GM19463 (cell line): ENCODE measurements around the gene CACNA1D.

Source experiments
- ATAC-seq: cut with Tn5 transposase; IDR thresholded peaks from one replicate; pipeline ENCODE4 v1.9.1; 2021; ENCODE audit warnings: mild to moderate bottlenecking, moderate library complexity; ENCODE audit not compliant: unreplicated experiment

Gene CACNA1D

DNA sequence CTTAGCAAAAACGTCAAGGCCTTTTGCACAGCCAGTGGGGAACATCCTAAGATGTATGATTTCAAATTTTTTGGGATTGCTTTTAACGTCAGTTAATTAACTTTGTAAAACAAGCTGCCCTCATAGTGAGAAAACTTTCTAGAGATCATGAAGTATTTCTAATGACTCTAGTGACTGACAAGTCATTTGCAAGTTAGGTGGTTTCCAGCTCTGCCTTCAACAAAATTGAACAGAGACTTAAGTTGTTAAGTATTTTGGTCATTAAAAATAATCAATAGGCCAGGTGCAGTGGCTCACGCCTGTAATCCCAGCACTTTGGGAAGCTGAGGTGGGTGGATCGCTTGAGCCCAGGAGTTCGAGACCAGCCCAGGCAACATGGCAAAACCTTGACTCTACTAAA, 280.6 kb downstream of the CACNA1D start:
- no peak for ATAC-seq

DNA sequence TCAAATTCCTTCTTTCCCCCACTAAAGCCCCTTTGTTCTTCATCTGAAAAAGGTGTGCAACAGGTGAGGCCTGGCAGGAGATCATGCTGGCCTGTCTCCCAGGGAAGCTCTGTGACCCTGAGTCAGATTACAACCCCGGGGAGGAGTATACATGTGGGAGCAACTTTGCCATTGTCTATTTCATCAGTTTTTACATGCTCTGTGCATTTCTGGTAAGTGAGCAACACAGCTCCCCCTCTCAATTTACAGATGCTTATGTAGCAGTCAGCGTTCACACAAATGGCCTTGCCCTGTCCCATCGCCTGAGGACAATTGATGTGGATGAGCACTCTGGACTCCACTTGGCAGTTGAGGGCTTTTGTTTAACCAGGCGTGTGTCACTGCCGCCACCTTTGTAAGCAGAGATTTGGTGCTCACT, 281.4 kb downstream of the CACNA1D start:
- ATAC-seq = no peak

DNA sequence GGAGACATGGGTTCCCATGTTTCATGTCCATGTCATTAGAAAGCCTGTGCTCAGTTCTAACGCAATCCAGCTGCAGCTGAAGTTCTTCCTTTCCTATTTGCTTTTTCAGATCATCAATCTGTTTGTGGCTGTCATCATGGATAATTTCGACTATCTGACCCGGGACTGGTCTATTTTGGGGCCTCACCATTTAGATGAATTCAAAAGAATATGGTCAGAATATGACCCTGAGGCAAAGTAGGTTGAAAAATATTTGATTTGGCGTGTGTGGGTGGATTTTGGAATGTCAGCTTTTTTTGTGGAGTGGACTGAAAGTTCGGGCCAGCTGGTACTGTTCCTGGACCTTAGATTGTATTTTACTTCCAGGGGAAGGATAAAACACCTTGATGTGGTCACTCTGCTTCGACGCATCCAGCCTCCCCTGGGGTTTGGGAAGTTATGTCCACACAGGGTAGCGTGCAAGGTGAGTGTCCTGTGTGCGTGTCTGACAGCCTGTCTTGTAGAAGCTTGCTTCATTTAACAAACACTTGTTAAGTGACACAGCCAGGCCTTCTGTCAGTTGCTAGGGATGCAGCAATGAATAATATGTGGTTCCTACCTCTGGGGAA, 282.2 kb downstream of the CACNA1D start:
- no peak for ATAC-seq

DNA sequence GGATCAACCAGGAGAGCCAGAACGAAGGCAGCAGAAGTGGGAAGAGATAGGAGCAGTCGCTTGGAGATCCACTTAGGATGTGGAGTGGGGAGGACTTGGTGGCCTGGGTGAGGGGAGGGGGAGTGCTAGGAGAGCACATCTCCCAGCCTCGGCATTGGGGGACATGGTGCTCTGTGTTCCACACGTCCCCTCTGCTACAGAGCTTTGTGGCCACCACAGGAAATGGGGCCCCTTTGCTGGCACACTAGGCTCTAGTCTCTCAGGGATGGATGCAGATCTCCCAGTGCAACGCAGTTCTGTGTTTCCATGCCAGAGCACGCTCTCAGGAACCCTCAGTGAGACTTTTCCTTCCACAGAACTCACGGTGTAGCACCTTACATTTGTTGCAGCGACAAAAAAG, 283.1 kb downstream of the CACNA1D start:
- no peak for ATAC-seq

DNA sequence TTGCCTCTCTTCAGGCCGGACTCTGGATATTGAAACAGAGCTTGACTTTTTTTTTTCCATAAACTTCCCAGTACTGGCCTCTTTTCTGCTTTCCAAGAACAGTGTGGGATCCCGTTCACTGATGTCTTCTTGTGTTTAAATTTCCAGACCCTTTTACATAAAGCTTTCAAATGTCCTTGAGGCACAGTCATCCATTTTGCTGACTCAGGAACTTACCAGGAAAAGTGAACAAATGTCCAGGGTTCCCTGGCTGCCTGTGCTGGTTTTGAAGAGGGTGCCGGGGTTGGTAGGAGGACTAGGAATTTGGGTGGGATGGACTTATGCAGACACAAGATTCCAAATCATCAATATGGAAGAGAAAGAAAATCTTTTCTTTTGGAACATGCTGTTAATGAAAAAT, 283.7 kb downstream of the CACNA1D start:
- ATAC-seq = no peak

DNA sequence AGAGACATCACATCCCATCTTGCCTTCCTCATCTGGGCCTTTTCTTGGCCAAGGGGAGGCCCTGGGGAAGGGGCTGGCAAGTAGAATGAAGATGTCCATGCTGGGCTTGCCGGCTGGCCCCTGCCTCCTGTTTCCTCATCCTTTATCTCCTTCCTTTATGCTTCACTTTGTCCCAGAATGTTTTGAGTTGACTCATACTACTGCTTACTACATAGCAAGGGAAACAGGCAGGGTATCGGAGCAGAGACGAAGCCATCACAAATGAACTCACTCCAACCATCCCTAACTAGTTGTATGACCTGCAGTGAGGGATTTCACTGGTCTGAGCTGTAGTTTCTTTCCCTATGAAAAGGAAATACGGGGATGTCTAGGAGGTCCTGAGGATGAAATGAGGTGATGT, 285.8 kb downstream of the CACNA1D start:
- no peak for ATAC-seq

DNA sequence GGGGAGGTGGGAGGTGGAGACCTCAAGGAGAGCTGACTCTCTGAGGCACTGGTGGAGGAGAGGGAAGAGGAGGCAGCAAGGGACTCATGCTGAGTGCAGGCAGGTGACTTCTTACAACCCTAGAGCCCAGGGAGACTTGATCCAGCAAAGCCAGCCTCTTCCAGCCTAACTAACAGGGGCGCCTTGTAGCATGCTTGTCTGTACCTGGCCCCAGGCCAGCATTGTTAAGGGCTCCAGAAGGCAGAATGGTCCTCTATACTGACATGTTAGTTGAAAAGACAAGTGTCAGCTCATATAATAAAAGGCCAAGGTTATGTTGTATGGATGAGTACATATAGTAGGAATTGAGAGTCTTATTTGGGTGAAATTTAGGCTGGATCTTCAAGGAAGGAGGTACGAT, 286.4 kb downstream of the CACNA1D start:
- no peak for ATAC-seq

DNA sequence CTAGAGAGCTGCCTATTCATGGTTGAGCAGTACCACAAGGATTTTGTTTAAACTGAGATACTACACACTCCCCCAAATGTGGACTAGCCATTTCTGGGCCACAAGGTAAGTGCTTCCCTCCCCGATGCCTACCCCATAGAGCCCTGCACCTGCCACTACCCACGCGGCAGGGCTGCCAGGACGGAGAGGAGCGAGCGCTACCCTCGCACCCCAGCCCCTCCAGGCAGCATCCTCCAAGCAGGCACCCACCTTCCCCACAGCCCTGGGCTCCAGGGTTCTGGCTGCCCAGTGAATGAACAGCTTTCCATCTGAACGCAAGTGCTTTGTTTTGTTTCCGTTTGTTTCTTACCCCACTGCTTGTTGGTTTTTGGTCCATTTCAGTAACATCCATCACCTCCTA, 292.6 kb downstream of the CACNA1D start:
- no peak for ATAC-seq

DNA sequence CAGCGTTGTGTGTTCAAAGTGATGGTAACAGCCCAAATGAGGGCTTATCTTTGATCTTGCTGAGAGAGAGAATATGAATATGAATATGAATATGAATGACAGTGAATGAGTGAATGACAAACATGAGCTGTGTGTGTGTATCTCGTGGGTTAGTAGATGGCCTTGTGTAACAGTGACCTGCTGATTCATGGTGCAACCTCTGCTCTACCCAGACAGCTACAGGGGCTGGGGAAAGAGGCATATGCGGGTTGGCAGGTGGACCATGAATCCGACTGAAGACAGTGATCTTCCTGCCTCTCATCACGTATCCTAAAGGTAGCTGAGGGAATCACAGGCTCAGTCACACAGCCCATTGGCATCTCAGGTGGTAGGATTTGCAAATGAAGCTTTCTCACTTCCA, 293.6 kb downstream of the CACNA1D start:
- ATAC-seq = no peak

DNA sequence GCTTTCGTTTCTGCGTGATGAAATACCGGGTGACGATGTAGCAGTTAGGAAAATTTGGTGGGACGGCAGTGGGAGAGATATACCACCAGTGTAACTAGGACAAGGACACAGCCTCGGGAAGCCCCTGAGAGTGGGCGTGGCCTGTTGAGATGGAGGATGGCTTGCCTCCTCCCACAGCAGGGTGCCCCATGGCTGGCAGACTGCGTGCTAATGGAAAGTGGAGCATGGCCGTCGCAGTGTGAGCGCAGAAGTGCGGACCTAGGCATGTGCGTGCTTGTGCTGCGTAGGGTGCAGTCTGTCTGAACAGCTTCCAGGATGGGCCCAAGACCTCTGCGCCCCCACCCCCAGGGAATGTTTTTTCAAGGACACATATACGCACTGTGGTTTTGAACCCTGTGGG, 295.0 kb downstream of the CACNA1D start:
- no peak for ATAC-seq

DNA sequence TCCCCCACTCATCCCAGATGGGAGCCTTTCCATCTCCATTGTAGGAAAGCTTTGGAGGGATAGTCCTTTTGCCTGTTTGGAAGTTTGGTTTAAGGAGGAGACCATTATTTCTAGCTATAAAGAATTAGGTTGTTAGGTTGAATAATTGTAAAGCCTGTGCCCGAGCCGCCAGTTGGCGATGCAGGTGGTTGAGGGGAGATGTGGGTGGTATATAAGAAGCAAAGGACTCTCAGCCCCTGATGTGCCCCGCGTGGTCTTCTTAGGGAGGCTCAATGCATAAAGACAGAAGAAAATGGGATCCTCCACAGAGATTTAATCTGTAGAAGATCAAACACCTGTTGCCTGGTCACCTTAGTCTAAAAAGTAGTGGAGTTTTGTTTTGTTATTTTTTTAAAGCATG, 296.1 kb downstream of the CACNA1D start:
- no peak for ATAC-seq

DNA sequence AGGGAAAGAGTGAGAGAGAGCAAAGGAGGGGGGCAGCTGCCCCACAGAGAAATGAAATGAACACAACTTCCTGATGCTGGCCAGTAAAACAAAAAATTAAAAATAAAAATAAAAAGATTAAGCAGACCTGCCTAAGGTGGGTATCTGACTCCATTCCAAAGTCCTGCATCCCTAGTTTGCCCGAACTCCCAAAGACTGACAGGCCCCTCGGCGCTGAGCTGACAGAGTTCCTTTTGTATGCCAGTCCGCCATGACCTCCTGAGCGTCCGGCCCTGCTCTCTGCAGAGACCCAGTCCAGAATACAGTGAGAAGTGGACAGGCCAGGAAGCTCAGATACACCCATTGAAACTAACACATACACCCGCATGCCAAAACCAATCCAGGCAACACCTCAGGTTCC, 296.9 kb downstream of the CACNA1D start:
- no peak for ATAC-seq

DNA sequence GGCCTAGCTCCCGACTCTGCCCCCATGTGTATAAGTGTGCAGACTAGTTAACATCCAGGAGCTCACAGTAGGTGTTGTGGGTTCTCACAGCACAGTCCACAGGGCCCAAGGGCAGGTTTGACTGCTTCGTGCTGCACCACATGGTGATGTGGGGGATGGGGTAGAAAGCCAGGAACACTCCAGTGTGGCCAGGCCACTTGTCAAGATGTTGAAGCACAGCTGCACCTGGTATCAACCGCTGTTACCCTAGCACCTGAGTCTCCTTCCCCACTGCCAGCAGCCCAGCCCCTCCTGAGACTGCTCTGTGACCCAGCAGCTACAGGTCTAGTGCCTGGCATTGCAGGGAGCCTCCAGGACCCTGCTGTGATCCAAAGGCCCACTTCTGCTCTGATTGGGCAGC, 298.5 kb downstream of the CACNA1D start:
- ATAC-seq = no peak

DNA sequence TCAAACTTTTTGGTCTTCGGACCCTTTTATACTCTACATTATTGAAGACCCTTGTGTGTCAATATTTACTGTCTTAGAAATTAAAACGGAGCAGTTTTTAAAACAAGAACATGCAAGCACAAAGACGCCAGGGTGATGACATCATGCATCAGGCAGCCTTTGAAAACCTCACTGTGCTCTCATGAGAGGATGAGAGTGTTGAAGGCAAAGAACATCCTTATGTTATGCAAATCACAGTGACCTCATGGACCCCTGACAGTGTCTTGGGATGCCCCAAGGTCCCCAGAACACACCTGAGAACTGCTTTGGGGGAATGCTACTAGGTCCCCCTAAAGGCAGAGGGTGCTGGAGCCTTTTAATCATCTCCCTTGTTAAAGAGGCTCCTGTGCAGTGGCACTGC, 300.2 kb downstream of the CACNA1D start:
- no peak for ATAC-seq

DNA sequence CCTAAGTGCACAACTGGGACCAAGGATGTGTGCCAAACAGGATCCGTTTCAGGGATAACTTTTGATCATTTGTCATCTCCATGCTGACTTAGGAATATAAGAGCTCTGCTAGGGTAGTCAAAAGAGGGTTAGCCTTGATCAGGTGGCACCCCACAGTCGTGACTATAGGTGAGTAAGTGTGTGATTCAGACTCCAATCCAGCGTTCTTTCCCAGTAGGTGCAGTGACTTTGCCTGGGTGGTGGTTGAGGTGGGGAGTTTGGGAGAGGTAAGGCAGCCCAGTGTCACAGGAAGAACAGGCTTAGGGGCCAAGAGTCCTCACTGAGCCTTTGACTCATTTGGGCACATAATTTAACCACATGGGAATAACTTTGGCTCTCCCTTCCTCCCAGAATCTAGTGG, 300.8 kb downstream of the CACNA1D start:
- no peak for ATAC-seq

DNA sequence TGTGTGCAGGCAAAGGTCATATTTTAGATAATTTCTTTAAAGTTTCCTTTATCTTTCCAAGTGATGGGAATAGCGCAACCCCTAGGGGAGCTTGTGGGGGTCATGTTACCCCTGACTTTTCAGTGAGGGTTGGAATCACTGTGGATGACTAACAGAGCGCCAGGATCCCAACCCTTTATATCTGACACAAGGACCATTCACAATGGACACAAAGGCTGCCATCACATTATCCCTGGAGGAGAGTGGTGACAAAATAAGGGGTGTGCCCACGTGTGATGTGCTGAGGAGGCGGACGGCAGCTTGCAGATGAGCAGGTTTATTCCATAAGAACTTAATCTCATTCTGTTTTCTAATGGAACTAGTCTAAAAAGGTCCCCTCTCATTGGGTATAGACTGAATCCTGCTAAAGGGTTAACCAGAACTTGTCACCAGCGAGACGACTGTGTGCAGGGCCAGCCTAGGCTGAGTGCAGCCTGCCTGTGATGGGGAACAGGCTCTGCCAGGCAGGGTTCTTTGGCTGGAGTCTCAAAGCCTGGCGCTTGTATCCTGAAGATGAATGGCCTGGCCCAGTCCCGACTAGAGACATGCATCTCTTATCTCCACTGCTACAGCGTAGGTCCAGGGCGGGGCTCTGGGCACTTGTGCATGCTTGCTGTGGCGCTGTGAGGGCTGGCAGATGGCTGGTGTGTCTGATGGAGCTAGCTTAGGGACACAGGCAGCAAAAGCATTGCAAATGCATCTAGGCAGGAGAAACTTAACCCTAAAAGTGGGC, 301.6 kb downstream of the CACNA1D start:
- ATAC-seq = no peak

DNA sequence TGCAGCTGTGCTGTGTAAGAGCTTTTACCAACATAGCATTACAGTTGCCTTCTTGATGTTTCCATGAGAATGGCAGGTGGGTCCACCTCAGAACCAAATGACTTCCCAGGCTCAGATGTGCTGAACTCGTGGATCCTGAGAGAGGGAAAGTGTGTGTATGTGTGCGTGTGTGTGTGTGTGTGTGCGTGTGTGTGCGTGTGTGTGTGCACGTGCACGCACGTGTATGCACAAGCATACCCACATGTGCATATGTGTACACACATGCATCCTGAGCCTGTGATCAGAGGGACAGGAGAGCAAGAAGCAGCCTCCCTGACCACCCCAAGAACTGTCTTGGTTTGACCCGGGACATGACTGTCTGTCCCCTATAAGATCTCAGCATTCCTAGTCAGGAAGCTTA, 303.7 kb downstream of the CACNA1D start:
- ATAC-seq = no peak

DNA sequence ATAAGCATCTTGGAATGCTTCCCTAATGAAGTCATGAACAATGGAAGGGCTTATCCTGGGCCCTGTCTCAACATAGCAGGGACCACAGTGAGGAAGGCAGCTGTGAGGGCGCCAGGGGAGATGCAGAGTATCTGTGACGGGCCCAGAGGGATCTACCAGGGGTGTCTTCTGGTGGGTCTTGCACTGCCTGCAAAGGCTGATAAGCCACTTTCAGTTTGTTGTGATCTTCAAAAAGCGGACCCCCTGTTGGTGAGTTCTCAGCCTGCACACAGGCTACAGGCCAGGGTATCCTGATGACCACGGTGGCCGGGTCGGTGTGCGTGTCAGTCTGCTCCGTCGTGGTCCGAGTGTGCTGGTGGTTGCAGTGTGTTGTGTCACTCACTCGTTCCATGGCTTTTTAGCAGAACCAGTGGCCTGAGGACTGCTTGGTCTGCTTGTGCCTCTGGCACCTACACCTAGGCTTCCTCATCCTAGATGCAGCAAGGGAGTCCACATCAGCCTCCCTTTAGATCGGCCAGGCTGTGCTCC, 305.0 kb downstream of the CACNA1D start:
- no peak for ATAC-seq

DNA sequence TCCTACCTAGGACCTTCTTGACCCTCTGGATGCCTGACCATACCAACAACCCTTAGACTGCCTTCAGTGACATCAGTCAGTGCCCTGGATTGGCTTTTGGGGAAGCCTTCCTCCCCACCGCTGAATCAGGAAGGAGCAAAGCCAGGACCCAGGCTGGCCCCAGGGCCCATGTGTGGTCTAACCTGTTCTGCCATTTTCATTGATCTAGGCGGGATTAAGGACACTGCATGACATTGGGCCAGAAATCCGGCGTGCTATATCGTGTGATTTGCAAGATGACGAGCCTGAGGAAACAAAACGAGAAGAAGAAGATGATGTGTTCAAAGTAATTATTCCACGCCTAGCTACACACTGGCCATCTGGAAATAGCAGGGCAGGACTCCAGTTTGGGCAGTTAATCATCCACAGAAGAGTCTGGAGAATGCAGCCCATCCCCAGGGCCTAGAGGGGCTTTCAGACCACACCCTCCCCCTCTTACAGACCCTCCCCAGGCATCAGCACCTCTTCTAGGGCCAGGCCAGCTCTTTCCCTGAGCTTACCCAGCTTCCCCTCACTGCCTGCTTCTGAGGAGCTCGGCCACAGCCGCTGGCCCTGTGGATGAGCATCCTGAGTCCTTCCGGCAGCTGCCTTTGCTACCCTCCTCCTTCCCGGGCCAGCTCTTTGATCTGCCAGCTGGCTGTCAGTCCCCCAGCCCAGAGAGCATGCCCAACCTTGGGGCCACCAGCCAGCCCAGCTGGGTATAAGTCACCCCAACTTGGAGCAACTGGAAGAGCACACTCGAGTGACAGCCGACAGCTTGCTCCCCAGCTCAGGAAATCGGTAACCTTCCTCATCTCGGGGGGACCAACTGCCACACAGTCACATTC, 305.9 kb downstream of the CACNA1D start:
- ATAC-seq = no peak

DNA sequence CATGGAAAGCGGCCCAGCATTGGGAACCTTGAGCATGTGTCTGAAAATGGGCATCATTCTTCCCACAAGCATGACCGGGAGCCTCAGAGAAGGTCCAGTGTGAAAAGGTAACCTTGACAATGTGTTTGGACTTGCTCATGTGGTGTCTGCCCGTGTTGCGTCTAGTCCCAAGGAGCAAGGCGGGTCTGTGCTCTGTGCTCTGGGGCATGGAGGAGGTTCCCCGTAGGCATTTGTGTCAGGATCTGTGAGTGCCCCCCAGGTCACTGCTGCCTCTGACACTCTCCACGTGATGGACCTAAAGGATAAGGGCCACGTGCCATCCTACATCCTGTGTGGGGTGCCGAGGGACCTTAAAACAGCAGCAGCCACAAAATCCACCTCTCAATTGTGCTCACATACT, 306.9 kb downstream of the CACNA1D start:
- no peak for ATAC-seq

DNA sequence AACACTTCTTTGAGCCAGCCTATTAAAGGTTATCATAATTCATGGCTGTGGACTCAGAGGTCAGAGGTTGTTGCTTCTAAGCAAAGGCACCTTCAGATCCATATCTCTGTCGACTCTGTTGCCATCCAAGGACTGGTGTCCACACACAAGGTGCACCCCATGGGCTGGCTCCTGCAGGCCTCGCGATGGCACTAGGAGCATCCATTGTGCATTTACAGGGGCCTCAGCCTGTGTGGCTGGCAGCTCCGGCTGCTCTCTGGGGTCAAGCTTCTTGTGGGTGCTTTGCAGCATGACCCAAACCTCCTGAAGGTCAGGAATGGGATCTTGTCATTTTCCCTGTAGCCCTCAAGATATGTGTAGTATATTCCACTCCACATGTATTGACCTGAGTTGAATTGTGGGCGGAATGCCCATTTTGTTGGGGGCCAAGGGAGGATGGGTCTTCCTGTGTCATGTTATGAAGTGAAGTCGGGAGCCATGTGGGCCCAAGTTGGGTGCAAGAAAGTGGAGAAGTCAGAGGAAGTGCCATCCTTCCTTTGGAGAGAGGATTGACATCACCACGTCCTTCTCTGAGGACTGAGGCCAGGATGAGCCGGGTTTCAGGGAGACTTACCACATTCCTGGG, 308.0 kb downstream of the CACNA1D start:
- ATAC-seq = no peak
